Ovary (tissue), 3 donors: ENCODE data around the gene SH3GL1.

Experiments
- EP300 ChIP-seq: sonication (generic); formaldehyde crosslinking; IDR thresholded peaks from one replicate; pipeline ENCODE4 v1.6.1; 2017; ENCODE audit warnings: antibody characterized with exemption
- POLR2A ChIP-seq: fragments of 450-650 bp; IDR thresholded peaks from one replicate; pipeline ENCODE4 v1.6.1; 2017; ENCODE audit warnings: antibody characterized with exemption, mild to moderate bottlenecking, moderate library complexity
- TF ChIP-seq, protein P1 (sequence below), 3 donors: fragments of 450-650 bp in 2 of 3; fragments of 200-600 bp in 1 of 3; IDR thresholded peaks; one replicate each; pipeline versions ENCODE4 v1.5.1 to v1.8.0; 2016 to 2022; ENCODE audit warnings: antibody characterized with exemption in 3 of 3, mild to moderate bottlenecking in 1 of 3
- donor health status: DM: no; HTN: no; CAD: no.

GRCh38 chr19:4329858-4330257, 70.5 kb downstream of the SH3GL1 start:
- TF ChIP-seq, protein P1, sequence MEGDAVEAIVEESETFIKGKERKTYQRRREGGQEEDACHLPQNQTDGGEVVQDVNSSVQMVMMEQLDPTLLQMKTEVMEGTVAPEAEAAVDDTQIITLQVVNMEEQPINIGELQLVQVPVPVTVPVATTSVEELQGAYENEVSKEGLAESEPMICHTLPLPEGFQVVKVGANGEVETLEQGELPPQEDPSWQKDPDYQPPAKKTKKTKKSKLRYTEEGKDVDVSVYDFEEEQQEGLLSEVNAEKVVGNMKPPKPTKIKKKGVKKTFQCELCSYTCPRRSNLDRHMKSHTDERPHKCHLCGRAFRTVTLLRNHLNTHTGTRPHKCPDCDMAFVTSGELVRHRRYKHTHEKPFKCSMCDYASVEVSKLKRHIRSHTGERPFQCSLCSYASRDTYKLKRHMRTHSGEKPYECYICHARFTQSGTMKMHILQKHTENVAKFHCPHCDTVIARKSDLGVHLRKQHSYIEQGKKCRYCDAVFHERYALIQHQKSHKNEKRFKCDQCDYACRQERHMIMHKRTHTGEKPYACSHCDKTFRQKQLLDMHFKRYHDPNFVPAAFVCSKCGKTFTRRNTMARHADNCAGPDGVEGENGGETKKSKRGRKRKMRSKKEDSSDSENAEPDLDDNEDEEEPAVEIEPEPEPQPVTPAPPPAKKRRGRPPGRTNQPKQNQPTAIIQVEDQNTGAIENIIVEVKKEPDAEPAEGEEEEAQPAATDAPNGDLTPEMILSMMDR (IDR thresholded peaks at IDR 0.05) = no peak
- TF ChIP-seq POLR2A (no peak), EP300 (no peak)
